HepG2 (cell line): ENCODE measurements around the gene VMO1. TPM values are rescaled to one million over a fixed set of nuclear protein-coding genes. Genes with fewer than 3 reads are reported as not detected.

Experiments
- ARNT2 ChIP-seq: sonication (generic); formaldehyde crosslinking; IDR thresholded peaks from 2 replicates; pipeline ENCODE4 v1.8.0; 2022; ENCODE audit warnings: mild to moderate bottlenecking, low read depth, missing genetic modification reagents, moderate library complexity
- FOXM1 ChIP-seq: sonication (generic); formaldehyde crosslinking; IDR thresholded peaks from 2 replicates; pipeline ENCODE4 v1.5.0; 2020; ENCODE audit warnings: missing genetic modification reagents
- HES4 ChIP-seq: sonication (generic); formaldehyde crosslinking; IDR thresholded peaks from 2 replicates; pipeline ENCODE4 v1.9.0; 2021; ENCODE audit warnings: mild to moderate bottlenecking, missing genetic modification reagents, borderline replicate concordance
- MLLT10 ChIP-seq: sonication (generic); formaldehyde crosslinking; IDR thresholded peaks from 2 replicates; pipeline ENCODE4 v1.4.0; 2020; ENCODE audit warnings: missing genetic modification reagents
- MYC ChIP-seq: sonication (generic); formaldehyde crosslinking; IDR thresholded peaks from 2 replicates; pipeline ENCODE4 v1.9.0; 2021; ENCODE audit warnings: missing genetic modification reagents, borderline replicate concordance
- PHF8 ChIP-seq: sonication (generic); formaldehyde crosslinking; IDR thresholded peaks from 2 replicates; pipeline ENCODE4 v1.5.0; 2020; ENCODE audit warnings: missing genetic modification reagents
- POLR2AphosphoS5 ChIP-seq: IDR thresholded peaks from 2 replicates; pipeline ENCODE4 v1.6.1; 2012; ENCODE audit warnings: low read depth, low read length
- SAP130 ChIP-seq: IDR thresholded peaks from 2 replicates; pipeline ENCODE4 v1.6.1; 2016; ENCODE audit warnings: low read depth
- ZFP82 ChIP-seq: sonication (generic); formaldehyde crosslinking; IDR thresholded peaks from 2 replicates; pipeline ENCODE4 v1.5.1; 2020; ENCODE audit warnings: mild to moderate bottlenecking, missing genetic modification reagents, borderline replicate concordance
- ZFX ChIP-seq: sonication (generic); formaldehyde crosslinking; IDR thresholded peaks from 2 replicates; pipeline ENCODE4 v1.4.0; 2020; ENCODE audit warnings: mild to moderate bottlenecking, low read depth, missing genetic modification reagents, moderate library complexity
- ZFYVE20 ChIP-seq: sonication (generic); formaldehyde crosslinking; IDR thresholded peaks from 2 replicates; pipeline ENCODE4 v1.8.0; 2023; ENCODE audit warnings: low read depth, mild to moderate bottlenecking, moderate library complexity, missing genetic modification reagents, borderline replicate concordance
- ZNF101 ChIP-seq: sonication (generic); formaldehyde crosslinking; IDR thresholded peaks from 2 replicates; pipeline ENCODE4 v1.4.0; 2020; ENCODE audit warnings: mild to moderate bottlenecking, low read depth, missing genetic modification reagents, borderline replicate concordance
- ZNF224 ChIP-seq: sonication (generic); formaldehyde crosslinking; IDR thresholded peaks from 2 replicates; pipeline ENCODE4 v1.5.0; 2020; ENCODE audit warnings: mild to moderate bottlenecking, missing genetic modification reagents
- ZNF468 ChIP-seq: sonication (generic); formaldehyde crosslinking; IDR thresholded peaks from 2 replicates; pipeline ENCODE4 v1.8.0; 2022; ENCODE audit warnings: mild to moderate bottlenecking, moderate library complexity, missing genetic modification reagents
- ZNF530 ChIP-seq: sonication (generic); formaldehyde crosslinking; IDR thresholded peaks from 2 replicates; pipeline ENCODE4 v1.5.0; 2020; ENCODE audit warnings: low read depth, mild to moderate bottlenecking, missing genetic modification reagents
- ZNF563 ChIP-seq: sonication (generic); formaldehyde crosslinking; IDR thresholded peaks from 2 replicates; pipeline ENCODE4 v1.8.0; 2022; ENCODE audit warnings: mild to moderate bottlenecking, moderate library complexity, missing genetic modification reagents
- ZNF777 ChIP-seq: sonication (generic); formaldehyde crosslinking; IDR thresholded peaks from 2 replicates; pipeline ENCODE4 v1.4.0; 2020; ENCODE audit warnings: missing genetic modification reagents
- ZNF839 ChIP-seq: sonication (generic); formaldehyde crosslinking; IDR thresholded peaks from 2 replicates; pipeline ENCODE4 v1.4.0; 2020; ENCODE audit warnings: missing genetic modification reagents, mild to moderate bottlenecking, borderline replicate concordance
- polyA plus RNA-seq, 8 experiments: library from polyadenylated mRNA; depleted of rRNA in 3 of 8; stranded (reverse) in 7 of 8; unstranded in 1 of 8; fragments of >200 nt; fragmentation: Illumina TruSeq in 4 of 8; extraction: Trizol in 4 of 8; gene quantifications; 2 replicates each; pipeline versions ENCODE4 v1.2.1 to v1.2.3, GENCODE V29; 2011 to 2016; ENCODE audit warnings: low read depth in 4 of 8, missing spikeins in 1 of 8, mixed read lengths in 1 of 8; ENCODE audit not compliant: insufficient read depth in 1 of 8
- total RNA-seq, 5 experiments: library from RNA; depleted of rRNA; stranded (reverse); fragments of >200 nt; fragmentation: Illumina TruSeq; extraction: Trizol; gene quantifications; 2 replicates each; pipeline ENCODE4 v1.2.3, GENCODE V29; 2016; ENCODE audit warnings: low read depth in 1 of 5
- TF ChIP-seq, protein P1 (sequence below), 2 experiments: sonication (generic) in 1 of 2; formaldehyde crosslinking in 1 of 2; IDR thresholded peaks; 2 replicates each; pipeline versions ENCODE4 v1.6.1 to v1.9.0; 2014 to 2022; ENCODE audit warnings: antibody characterized with exemption in 1 of 2, borderline replicate concordance in 1 of 2, inconsistent platforms in 1 of 2, low read depth in 1 of 2, missing genetic modification reagents in 1 of 2
- TF ChIP-seq, protein P2 (sequence below): IDR thresholded peaks from 2 replicates; pipeline ENCODE4 v1.6.1; 2016; ENCODE audit warnings: low read depth, borderline replicate concordance
- TF ChIP-seq, protein P3 (sequence below): sonication (generic); formaldehyde crosslinking; IDR thresholded peaks from 2 replicates; pipeline ENCODE4 v1.4.0; 2020; ENCODE audit warnings: mild to moderate bottlenecking, missing genetic modification reagents

Gene VMO1
- total and polyA plus RNA-seq, 2 of the 13 experiments (the other 11 are each of a cell fraction or from before 2014, with no cell fraction given) = not detected

DNA sequence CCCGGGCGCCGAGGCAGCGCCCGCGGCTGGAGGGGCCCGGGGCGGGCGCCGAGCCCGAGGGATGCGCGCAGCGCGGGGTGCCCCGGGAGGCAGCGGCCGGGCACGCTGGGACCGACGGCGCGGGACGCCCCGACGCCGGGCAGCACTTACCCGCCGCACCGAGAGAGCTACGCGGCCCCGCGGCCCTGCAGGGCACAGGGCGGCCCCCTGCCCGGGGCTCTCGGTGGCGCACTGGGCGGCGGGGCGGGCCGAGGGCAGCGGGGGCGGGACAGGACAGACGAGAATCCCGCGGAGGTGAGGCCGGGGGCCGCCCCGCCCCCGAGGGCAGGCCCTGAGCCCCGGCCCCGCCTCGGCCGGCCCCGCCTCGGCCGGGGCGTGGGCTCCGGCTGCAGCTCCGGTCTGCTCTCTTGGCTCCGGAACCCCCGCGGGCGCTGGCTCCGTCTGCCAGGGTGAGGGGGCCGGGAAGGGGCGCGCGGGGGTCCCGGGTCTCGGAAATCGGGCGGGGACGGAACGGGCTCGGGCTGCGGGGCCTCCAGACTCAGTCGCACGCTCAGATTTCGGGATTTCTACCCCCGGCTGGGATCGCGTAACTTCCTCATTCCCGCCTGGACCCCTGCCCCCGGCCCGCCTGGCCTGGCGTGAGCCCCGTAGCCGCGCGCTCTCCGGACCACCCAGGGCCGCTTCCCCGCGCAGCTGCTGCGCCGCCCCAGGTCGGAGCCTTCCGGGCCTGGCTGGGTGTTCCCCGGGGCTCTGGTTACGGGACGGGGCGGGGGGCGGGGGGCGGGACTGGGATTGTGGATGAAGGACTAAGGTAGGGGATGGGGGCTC lies 20.8 kb upstream of the VMO1 start, which contains the start of gene PLD2 (continued):
- TF ChIP-seq, protein P1, sequence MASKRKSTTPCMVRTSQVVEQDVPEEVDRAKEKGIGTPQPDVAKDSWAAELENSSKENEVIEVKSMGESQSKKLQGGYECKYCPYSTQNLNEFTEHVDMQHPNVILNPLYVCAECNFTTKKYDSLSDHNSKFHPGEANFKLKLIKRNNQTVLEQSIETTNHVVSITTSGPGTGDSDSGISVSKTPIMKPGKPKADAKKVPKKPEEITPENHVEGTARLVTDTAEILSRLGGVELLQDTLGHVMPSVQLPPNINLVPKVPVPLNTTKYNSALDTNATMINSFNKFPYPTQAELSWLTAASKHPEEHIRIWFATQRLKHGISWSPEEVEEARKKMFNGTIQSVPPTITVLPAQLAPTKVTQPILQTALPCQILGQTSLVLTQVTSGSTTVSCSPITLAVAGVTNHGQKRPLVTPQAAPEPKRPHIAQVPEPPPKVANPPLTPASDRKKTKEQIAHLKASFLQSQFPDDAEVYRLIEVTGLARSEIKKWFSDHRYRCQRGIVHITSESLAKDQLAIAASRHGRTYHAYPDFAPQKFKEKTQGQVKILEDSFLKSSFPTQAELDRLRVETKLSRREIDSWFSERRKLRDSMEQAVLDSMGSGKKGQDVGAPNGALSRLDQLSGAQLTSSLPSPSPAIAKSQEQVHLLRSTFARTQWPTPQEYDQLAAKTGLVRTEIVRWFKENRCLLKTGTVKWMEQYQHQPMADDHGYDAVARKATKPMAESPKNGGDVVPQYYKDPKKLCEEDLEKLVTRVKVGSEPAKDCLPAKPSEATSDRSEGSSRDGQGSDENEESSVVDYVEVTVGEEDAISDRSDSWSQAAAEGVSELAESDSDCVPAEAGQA (IDR thresholded peaks at IDR 0.05; ENCODE audit: low read depth) = no peak
- TF ChIP-seq, protein P1 (CRISPR knock-in tag; IDR thresholded peaks at IDR 0.05; ENCODE audit: borderline replicate concordance) = 0 out of 2 replicates have a peak, but pooled peaks have one; percentile 20
- TF ChIP-seq PHF8 (CRISPR knock-in tag) (peak; percentile 72), ZFYVE20 (CRISPR knock-in tag) (no peak), ZNF101 (no peak), ZNF839 (CRISPR knock-in tag) (no peak), MYC (CRISPR knock-in tag) (no peak), ZFX (peak; percentile 54; the same call in 1 of the 2 replicates), POLR2AphosphoS5 (peak; percentile 48), ARNT2 (CRISPR knock-in tag) (peak; percentile 16; the same call in 1 of the 2 replicates), MLLT10 (CRISPR knock-in tag) (no peak), ZNF224 (CRISPR knock-in tag) (no peak), SAP130 (peak; percentile 64), HES4 (0 out of 2 replicates have a peak, but pooled peaks have one; percentile 35), FOXM1 (no peak), ZNF468 (CRISPR knock-in tag) (no peak), ZNF530 (no peak), ZNF777 (CRISPR knock-in tag) (peak; percentile 89), ZFP82 (no peak), ZNF563 (0 out of 2 replicates have a peak, but pooled peaks have one; percentile 71)
- TF ChIP-seq, protein P2, sequence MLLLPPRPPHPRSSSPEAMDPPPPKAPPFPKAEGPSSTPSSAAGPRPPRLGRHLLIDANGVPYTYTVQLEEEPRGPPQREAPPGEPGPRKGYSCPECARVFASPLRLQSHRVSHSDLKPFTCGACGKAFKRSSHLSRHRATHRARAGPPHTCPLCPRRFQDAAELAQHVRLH (CRISPR knock-in tag) = no peak
- TF ChIP-seq, protein P3, sequence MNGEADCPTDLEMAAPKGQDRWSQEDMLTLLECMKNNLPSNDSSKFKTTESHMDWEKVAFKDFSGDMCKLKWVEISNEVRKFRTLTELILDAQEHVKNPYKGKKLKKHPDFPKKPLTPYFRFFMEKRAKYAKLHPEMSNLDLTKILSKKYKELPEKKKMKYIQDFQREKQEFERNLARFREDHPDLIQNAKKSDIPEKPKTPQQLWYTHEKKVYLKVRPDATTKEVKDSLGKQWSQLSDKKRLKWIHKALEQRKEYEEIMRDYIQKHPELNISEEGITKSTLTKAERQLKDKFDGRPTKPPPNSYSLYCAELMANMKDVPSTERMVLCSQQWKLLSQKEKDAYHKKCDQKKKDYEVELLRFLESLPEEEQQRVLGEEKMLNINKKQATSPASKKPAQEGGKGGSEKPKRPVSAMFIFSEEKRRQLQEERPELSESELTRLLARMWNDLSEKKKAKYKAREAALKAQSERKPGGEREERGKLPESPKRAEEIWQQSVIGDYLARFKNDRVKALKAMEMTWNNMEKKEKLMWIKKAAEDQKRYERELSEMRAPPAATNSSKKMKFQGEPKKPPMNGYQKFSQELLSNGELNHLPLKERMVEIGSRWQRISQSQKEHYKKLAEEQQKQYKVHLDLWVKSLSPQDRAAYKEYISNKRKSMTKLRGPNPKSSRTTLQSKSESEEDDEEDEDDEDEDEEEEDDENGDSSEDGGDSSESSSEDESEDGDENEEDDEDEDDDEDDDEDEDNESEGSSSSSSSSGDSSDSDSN = peak; percentile 57; the same call in 1 of the 2 replicates
